Measurements from ENCODE around the gene PARVG. TPM values are rescaled to one million over a fixed set of nuclear protein-coding genes. Genes with fewer than 3 reads are reported as not detected.

Gene PARVG
- total RNA-seq, 1 donor from 2014 or later = 19.9 TPM

- Histone ChIP-seq H3K9me3 (peaks cover 4% of the 10 kb centered on the region in 2 donors), H3K27ac (no peak overlapping the region), H3K4me3 (no peak overlapping the region), H3K27me3 (no peaks in the 10 kb centered on the region), H3K36me3 (no peaks in the 10 kb centered on the region), H3K4me1 (no peaks in the 10 kb centered on the region)
- no peak for DNase-seq (ENCODE audit: low spot score in 2 of 2)
- intact Hi-C loops (cut with DNase I) = no loop called here
- no peak for TF ChIP-seq CTCF (IDR thresholded peaks at IDR 0.05)
These were observed 74.1 kb downstream of the PARVG start for GRCh38 chr22:44254811-44255210.

- no peak for TF ChIP-seq CTCF (IDR thresholded peaks at IDR 0.05)
- Histone ChIP-seq H3K27ac (no peak overlapping the region), H3K36me3 (no peaks in the 10 kb centered on the region), H3K9me3 (no peaks in the 10 kb centered on the region), H3K4me1 (no peaks in the 10 kb centered on the region), H3K4me3 (no peak overlapping the region), H3K27me3 (no peaks in the 10 kb centered on the region)
- intact Hi-C loops (cut with DNase I) = no loop called here
- peak in 1 of 2 donors; percentile 19 for DNase-seq (ENCODE audit: low spot score in 2 of 2)
These were observed 75.4 kb downstream of the PARVG start for GRCh38 chr22:44256085-44256484.

GRCh38 chr22:44256556-44257485, 76.1 kb downstream of the PARVG start:
- peak in 1 of 2 donors; percentile 16 for DNase-seq (ENCODE audit: low spot score in 2 of 2)
- H3K4me3 ChIP-seq = no peak overlapping the region
- H3K36me3 ChIP-seq = no peaks in the 10 kb centered on the region
- H3K9me3 ChIP-seq = no peaks in the 10 kb centered on the region
- TF ChIP-seq CTCF (IDR thresholded peaks at IDR 0.05) = no peak
- no peaks in the 10 kb centered on the region for H3K27me3 ChIP-seq
- no peaks in the 10 kb centered on the region for H3K4me1 ChIP-seq
- intact Hi-C loops (cut with DNase I) = no loop called here
- H3K27ac ChIP-seq = no peak overlapping the region

Other genes with a start within 250 kb of the PARVG start
- 23.6 TPM for gene SAMM50, start 225.5 kb upstream of the PARVG start, total RNA-seq
- 33.8 TPM for gene PARVB, start 156.6 kb upstream of the PARVG start, total RNA-seq
- 1.6 TPM for gene SHISAL1, start 132.0 kb downstream of the PARVG start, total RNA-seq